GM23338 (cell line): ENCODE measurements around the gene KRT33B.

Experiments
- ETS1 ChIP-seq: IDR thresholded peaks from 2 replicates; pipeline ENCODE4 v1.6.1; 2016; ENCODE audit warnings: antibody characterized with exemption
- EZH2 ChIP-seq: fragments of 200-600 bp; sonication (generic); IDR thresholded peaks from one replicate; pipeline ENCODE4 v1.8.0; 2017; ENCODE audit warnings: antibody characterized with exemption, mild to moderate bottlenecking, low read depth; ENCODE audit not compliant: unreplicated experiment
- EZH2phosphoT487 ChIP-seq: fragments of 200-600 bp; sonication (generic); IDR thresholded peaks from one replicate; pipeline ENCODE4 v1.8.1; 2018; ENCODE audit warnings: antibody characterized with exemption; ENCODE audit not compliant: unreplicated experiment
- JUNB ChIP-seq: IDR thresholded peaks from one replicate; pipeline ENCODE4 v1.6.1; 2016; ENCODE audit warnings: antibody characterized with exemption; ENCODE audit not compliant: unreplicated experiment
- POLR2AphosphoS5 ChIP-seq: IDR thresholded peaks from 2 replicates; pipeline ENCODE4 v1.6.1; 2016; ENCODE audit warnings: antibody characterized with exemption, low read depth
- TF ChIP-seq, protein P1 (sequence below), 2 experiments: fragments of 200-600 bp in 1 of 2; sonication (generic) in 1 of 2; conservative IDR thresholded peaks; 2 replicates each; pipeline versions ENCODE4 v1.5.1 to v1.6.1; 2016 to 2017; ENCODE audit warnings: antibody characterized with exemption in 2 of 2, low read depth in 2 of 2, mild to moderate bottlenecking in 2 of 2, moderate library complexity in 1 of 2
- TF ChIP-seq, protein P2 (sequence below): IDR thresholded peaks from one replicate; pipeline ENCODE4 v1.6.1; 2018; ENCODE audit warnings: antibody characterized with exemption; ENCODE audit not compliant: unreplicated experiment

DNA sequence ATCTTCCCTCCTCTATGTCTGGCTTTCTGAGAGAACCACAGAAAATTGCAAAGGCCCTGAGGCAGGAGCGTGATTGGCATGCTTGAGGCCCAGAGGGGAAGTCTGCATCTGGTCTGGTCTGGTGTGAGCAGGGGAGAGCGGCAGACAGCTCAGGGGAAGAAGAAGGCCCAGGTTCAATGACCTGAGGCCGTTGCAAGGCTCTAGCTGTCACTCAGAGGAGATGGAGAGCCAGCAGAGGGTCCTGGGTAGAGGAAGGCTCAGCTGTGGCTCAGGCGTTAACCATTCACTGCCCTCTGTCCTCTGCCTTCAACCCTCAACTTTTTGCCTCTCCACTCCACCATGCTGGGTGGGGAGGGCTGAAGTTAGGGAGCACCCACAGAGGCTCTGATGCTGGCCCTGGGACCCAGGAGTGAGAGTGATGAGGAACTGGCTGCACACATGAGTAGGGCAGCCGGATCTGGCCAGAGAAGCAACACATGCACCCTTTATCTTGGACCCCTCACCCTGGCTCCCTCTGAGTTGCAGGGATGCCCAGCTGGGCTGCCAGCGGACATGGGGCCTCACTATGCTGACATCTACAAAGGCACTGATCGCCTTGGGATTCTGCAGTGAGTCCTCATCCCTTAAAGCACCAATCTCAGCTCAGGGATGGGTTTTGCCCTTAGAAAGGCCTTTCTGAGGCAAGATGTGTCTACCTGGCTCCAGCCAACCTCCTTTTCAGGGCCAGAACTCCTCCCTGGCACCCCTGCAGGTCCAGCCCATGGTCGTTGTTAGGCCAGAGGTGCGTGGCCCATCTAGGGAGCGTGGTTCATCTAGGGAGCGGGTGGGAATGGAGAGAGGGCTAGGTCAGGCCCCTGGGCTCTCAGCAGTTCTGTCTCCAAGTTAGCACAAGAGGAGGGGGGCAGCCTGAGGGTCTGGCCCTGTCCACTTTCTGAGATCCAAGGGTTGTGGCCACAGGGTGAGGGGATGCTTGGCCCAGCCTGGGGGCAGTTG lies 46.4 kb downstream of the KRT33B start:
- TF ChIP-seq, protein P1, sequence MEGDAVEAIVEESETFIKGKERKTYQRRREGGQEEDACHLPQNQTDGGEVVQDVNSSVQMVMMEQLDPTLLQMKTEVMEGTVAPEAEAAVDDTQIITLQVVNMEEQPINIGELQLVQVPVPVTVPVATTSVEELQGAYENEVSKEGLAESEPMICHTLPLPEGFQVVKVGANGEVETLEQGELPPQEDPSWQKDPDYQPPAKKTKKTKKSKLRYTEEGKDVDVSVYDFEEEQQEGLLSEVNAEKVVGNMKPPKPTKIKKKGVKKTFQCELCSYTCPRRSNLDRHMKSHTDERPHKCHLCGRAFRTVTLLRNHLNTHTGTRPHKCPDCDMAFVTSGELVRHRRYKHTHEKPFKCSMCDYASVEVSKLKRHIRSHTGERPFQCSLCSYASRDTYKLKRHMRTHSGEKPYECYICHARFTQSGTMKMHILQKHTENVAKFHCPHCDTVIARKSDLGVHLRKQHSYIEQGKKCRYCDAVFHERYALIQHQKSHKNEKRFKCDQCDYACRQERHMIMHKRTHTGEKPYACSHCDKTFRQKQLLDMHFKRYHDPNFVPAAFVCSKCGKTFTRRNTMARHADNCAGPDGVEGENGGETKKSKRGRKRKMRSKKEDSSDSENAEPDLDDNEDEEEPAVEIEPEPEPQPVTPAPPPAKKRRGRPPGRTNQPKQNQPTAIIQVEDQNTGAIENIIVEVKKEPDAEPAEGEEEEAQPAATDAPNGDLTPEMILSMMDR (conservative IDR thresholded peaks at IDR 0.05; ENCODE audit: low read depth in 2 of 2) = no peak
- no peak for TF ChIP-seq ETS1
- TF ChIP-seq JUNB = no peak
- TF ChIP-seq, protein P2, sequence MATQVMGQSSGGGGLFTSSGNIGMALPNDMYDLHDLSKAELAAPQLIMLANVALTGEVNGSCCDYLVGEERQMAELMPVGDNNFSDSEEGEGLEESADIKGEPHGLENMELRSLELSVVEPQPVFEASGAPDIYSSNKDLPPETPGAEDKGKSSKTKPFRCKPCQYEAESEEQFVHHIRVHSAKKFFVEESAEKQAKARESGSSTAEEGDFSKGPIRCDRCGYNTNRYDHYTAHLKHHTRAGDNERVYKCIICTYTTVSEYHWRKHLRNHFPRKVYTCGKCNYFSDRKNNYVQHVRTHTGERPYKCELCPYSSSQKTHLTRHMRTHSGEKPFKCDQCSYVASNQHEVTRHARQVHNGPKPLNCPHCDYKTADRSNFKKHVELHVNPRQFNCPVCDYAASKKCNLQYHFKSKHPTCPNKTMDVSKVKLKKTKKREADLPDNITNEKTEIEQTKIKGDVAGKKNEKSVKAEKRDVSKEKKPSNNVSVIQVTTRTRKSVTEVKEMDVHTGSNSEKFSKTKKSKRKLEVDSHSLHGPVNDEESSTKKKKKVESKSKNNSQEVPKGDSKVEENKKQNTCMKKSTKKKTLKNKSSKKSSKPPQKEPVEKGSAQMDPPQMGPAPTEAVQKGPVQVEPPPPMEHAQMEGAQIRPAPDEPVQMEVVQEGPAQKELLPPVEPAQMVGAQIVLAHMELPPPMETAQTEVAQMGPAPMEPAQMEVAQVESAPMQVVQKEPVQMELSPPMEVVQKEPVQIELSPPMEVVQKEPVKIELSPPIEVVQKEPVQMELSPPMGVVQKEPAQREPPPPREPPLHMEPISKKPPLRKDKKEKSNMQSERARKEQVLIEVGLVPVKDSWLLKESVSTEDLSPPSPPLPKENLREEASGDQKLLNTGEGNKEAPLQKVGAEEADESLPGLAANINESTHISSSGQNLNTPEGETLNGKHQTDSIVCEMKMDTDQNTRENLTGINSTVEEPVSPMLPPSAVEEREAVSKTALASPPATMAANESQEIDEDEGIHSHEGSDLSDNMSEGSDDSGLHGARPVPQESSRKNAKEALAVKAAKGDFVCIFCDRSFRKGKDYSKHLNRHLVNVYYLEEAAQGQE = no peak
- TF ChIP-seq EZH2 = no peak
- no peak for TF ChIP-seq POLR2AphosphoS5
- no peak for TF ChIP-seq EZH2phosphoT487
